C4-2B (cell line): ENCODE measurements around the gene PSD.
A peak's percentile ranks its signal among the peaks of the same experiment; 100 is the strongest.
"Not testable (repeated sequence)": the region's sequence is repeated elsewhere in the genome, so short reads cannot be mapped to it uniquely, and the experiment has no call there.

Experiments used
- H3K27ac ChIP-seq: fragments of 450-650 bp; 2 replicates; pipeline ENCODE4 v1.5.1; 2017
- CTCF ChIP-seq: fragments of 450-650 bp; conservative IDR thresholded peaks from 2 replicates; pipeline ENCODE4 v1.5.1; 2017; ENCODE audit warnings: mild to moderate bottlenecking
- ZFX ChIP-seq: fragments of 450-650 bp; IDR thresholded peaks from 2 replicates; pipeline ENCODE4 v1.6.1; 2017

PSD gene

GRCh38 chr10:102460836-102461186 is 42.2 kb upstream of the PSD start:
- TF ChIP-seq CTCF (no peak), ZFX (no peak)
- peak overlapping the region; percentile 40; the same call in 1 of the 2 replicates for H3K27ac ChIP-seq

GRCh38 chr10:102458656-102459055 is 40.1 kb upstream of the PSD start:
- no peak for TF ChIP-seq CTCF
- TF ChIP-seq ZFX = no peak
- no peak overlapping the region for H3K27ac ChIP-seq

GRCh38 chr10:102457591-102458150 is 39.1 kb upstream of the PSD start:
- TF ChIP-seq ZFX (no peak), CTCF (no peak)
- no peak overlapping the region for H3K27ac ChIP-seq

GRCh38 chr10:102455893-102456471 is 37.4 kb upstream of the PSD start:
- H3K27ac ChIP-seq = no peak overlapping the region
- TF ChIP-seq CTCF (no peak), ZFX (no peak)

- not testable (repeated sequence) for H3K27ac ChIP-seq
These were observed 36.3 kb upstream of the PSD start for GRCh38 chr10:102454662-102455487.

GRCh38 chr10:102453502-102453901 is 34.9 kb upstream of the PSD start:
- TF ChIP-seq ZFX (no peak), CTCF (no peak)
- H3K27ac ChIP-seq = no peak overlapping the region

GRCh38 chr10:102452672-102453340 is 34.2 kb upstream of the PSD start:
- TF ChIP-seq CTCF (no peak), ZFX (no peak)
- H3K27ac ChIP-seq = no peak overlapping the region
